ENCODE measurements around the gene ZNF319. TPM values are rescaled to one million over a fixed set of nuclear protein-coding genes. Genes with fewer than 3 reads are reported as not detected.
"Not testable (repeated sequence)": the region's sequence is repeated elsewhere in the genome, so short reads cannot be mapped to it uniquely, and the experiment has no call there.

Gene ZNF319
- total RNA-seq, 1 experiment from 2014 or later = 3.1 TPM

DNA sequence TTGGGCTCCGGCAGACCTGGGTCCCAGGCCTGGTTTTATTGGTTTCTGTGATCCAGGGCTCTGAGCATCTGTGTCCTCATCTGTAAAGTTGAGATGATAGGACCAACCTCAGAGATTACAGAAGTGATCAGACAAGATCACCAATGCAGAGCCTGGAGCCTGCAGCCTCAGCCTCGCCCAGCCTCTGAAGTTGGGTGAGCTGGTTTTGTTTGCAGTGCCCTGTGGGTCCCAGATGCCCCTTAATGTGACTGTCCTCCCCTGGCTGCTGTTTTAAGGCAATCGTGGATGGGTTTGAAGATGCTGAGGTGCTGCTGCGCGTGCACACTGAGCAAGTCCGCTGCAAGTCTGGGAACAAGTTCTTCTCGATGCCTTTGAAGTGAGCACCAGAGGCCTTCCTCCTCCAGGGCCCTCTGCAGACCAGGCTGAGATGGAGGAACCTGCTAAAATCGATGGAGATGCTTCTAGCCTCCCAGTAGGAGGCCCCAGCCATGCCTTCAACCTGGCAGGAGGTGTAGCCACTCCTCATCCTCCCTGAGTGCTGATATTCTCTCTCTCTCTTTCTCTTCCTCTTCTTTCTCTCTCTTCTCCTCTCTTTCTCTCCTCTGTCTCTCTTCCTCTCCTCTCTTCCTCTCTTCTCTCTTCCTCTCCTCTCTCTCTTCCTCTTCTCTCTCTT, 19.5 kb upstream of the ZNF319 start:
- H3K27me3 ChIP-seq (ENCODE audit: control insufficient read depth, insufficient read depth, low read length) = peaks cover 4% of the 10 kb centered on the region; the same call in 1 of the 2 replicates
- no peak for DNase-seq
- H3K4me3 ChIP-seq (ENCODE audit: insufficient read depth, low read depth, low read length) = no peak overlapping the region
- no peaks in the 10 kb centered on the region; the same call in 1 of the 2 replicates for H3K36me3 ChIP-seq (replicated peaks; ENCODE audit: control insufficient read depth, insufficient read depth, low read length)

DNA sequence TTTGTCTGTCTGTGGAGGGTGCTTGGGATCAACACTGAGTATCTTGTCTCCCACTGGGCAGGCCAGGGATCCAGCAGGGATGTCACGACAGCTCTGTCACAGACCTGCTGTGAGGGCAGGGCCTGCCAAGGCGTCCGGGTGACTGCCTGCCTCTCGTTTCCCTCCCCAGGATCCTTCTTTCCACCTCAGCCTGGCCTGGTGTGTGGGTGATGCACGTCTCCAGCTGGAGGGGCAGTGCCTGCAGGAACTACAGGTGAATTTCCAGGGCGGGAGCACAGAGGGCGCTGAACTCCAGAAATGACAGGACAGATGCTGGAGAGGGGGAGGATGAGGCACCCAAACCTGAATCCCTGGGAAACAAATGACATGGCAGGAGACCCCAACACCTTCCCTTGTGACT, 18.3 kb upstream of the ZNF319 start:
- Histone ChIP-seq H3K36me3 (replicated peaks; ENCODE audit: control insufficient read depth, insufficient read depth, low read length) (no peaks in the 10 kb centered on the region; the same call in 1 of the 2 replicates), H3K27me3 (ENCODE audit: control insufficient read depth, insufficient read depth, low read length) (peaks cover 3% of the 10 kb centered on the region; the same call in 1 of the 2 replicates), H3K4me3 (ENCODE audit: insufficient read depth, low read depth, low read length) (no peak overlapping the region)
- peak; percentile 75 for DNase-seq

DNA sequence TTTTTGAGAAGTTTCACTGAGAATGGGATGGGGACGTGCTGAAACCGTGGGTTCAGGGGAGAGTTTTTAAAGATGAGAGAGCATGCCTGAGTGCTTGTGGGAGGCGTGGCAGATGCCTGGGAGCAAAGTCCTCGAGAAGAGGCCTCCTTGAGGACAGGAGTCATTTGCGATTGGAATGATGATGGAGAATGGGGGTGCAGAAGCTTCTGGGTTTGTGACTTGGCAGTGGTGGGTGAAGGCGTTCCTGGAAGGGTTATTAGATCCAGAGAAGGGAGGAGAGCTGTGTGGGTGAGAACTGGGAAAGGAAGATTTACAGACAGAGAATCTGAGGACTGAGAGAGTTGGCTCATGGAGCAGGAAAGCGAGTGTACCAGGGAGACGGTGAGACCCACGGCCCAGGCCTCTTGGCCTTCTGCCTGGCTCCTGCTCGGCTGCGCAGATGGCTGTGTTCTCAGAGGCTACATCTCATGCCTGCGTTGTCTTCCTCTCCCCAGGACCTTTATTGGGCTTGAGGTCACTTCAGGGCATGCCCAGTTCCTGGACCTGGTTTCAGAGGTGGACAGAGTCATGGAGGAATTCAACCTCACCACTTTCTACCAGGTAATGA, 16.5 kb upstream of the ZNF319 start:
- H3K36me3 ChIP-seq (replicated peaks; ENCODE audit: control insufficient read depth, insufficient read depth, low read length) = peaks cover 2% of the 10 kb centered on the region; the same call in 1 of the 2 replicates
- DNase-seq = no peak
- H3K4me3 ChIP-seq (ENCODE audit: insufficient read depth, low read depth, low read length) = no peak overlapping the region
- H3K27me3 ChIP-seq (ENCODE audit: control insufficient read depth, insufficient read depth, low read length) = no peaks in the 10 kb centered on the region

DNA sequence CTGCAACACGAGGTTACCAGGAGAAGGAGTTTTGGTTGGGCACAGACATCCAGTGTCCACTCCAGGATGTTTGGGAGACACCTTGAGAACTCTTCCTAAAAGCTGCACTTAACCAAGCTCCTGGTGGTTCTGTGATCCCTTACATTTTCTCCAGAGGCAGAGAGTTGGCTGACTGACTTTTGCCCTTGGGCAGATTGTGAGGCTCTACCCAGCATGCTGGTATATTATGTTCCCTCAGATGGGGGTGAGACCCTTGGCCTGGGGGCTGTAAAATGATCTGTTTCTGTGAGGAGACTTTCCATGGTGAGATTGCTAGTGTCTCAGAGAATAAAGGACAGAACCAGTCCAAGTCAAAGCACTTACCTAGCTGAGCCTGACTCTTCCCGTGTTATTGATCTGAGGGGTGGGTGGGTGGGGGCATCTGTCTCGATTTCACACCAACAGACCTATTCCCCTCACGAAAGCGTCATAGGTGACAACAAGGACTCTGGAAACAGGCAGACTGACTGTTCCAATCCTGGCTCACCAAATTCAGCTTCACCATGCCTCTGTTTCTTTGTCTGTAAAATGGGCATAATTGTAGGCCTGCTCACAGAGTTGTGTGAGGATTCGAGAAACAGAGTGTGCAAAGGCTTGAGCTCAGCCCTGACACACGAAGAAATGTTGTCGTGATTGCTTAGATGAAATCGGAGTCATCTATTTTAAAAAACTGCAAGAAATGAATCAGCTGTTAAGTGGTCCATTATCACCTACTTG, 12.9 kb upstream of the ZNF319 start:
- Histone ChIP-seq H3K27me3 (ENCODE audit: control insufficient read depth, insufficient read depth, low read length) (no peaks in the 10 kb centered on the region), H3K36me3 (replicated peaks; ENCODE audit: control insufficient read depth, insufficient read depth, low read length) (peaks cover 6% of the 10 kb centered on the region), H3K4me3 (ENCODE audit: insufficient read depth, low read depth, low read length) (no peak overlapping the region)
- no peak for DNase-seq

DNA sequence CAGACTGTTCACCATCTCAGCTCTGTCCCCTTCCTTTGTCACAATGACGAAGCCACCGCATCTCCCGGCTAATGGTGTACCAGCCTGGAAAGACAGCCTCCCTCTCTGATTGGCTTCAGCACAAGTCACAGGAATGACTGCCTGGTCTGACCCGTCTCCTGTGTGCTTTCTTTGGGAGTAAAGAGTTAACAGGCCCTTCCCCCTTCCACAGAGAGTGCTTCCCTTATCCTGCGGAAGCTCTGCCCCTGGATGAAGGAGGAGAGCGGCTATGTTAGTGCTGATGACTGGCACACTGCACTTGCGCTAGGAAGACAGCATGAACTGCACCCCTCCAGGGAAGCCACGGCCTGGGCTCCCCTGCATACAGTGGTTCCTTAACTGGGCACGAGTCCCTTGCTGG, 12.0 kb upstream of the ZNF319 start:
- no peak for DNase-seq
- H3K27me3 ChIP-seq (ENCODE audit: control insufficient read depth, insufficient read depth, low read length) = no peaks in the 10 kb centered on the region
- H3K36me3 ChIP-seq (replicated peaks; ENCODE audit: control insufficient read depth, insufficient read depth, low read length) = peaks cover 6% of the 10 kb centered on the region
- no peak overlapping the region for H3K4me3 ChIP-seq (ENCODE audit: insufficient read depth, low read depth, low read length)

DNA sequence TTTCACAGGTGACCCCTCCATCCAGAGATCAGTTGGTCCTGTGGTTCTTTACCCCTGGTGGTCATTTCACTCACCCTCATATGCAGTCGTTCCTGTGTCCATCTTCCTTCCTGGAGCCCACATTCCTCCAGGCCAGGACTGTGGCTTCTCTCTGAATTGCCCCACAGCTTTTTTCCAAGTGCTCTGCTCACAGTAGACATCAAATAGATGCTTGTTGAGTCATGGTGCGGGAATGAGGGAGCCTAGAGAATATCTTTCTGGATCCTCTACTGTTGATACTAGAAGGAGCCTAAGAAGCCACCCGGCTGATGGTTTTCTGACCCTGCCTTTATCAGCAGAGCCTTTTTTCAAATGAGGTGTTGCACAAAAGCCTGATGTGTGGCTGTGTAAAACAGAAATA, 11.2 kb upstream of the ZNF319 start:
- Histone ChIP-seq H3K36me3 (replicated peaks; ENCODE audit: control insufficient read depth, insufficient read depth, low read length) (peaks cover 6% of the 10 kb centered on the region), H3K27me3 (ENCODE audit: control insufficient read depth, insufficient read depth, low read length) (no peaks in the 10 kb centered on the region), H3K4me3 (ENCODE audit: insufficient read depth, low read depth, low read length) (no peak overlapping the region)
- DNase-seq = no peak

DNA sequence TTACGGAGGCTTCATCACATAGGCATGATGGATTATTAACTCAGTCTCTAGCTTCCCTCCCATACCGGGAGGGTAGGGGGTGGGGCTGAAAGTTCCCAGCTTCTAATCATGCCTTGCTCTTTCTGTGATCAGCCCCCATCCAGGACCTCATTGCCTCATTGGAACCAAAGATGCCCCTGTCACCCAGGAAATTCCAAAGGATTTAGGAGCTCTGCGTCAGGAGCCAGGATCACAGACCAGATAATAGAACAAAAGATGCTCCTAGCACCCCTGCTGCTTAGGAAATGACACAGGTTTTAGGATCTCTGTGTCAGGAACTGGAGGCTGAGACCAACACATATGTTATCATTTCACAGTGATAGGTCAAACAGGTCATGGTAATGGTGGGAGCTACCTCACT, 10.4 kb upstream of the ZNF319 start:
- DNase-seq = no peak
- no peak overlapping the region for H3K4me3 ChIP-seq (ENCODE audit: insufficient read depth, low read depth, low read length)
- H3K36me3 ChIP-seq (replicated peaks; ENCODE audit: control insufficient read depth, insufficient read depth, low read length) = peaks cover 7% of the 10 kb centered on the region
- no peaks in the 10 kb centered on the region for H3K27me3 ChIP-seq (ENCODE audit: control insufficient read depth, insufficient read depth, low read length)

DNA sequence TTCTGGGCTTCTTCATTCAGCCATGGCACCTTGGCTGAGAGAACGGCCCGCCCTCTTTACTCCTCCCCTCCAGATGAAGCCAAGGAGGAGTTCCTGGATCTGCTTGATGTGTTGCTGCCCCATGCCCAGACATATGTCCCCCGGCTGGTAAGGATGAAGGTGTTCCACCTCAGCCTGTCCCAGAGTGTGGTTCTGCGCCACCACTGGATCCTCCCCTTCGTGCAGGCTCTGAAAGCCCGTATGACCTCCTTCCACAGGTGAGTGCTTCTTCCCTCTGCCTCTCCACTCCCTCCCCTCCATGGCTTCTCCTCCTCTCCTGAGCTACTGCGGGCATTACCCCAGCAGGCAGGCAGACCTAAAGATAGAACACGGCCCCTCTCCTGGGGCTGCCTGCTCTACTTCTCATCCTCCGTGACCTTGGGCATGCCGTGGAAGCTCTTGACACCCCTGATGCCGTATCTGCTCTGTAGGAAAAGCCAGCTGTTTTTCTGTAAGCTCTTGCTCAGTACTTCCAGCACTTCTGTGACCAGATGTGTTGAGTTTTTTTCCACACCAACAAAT, 9.5 kb upstream of the ZNF319 start:
- Histone ChIP-seq H3K4me3 (ENCODE audit: insufficient read depth, low read depth, low read length) (no peak overlapping the region), H3K27me3 (ENCODE audit: control insufficient read depth, insufficient read depth, low read length) (no peaks in the 10 kb centered on the region), H3K36me3 (replicated peaks; ENCODE audit: control insufficient read depth, insufficient read depth, low read length) (peaks cover 7% of the 10 kb centered on the region)
- no peak for DNase-seq

DNA sequence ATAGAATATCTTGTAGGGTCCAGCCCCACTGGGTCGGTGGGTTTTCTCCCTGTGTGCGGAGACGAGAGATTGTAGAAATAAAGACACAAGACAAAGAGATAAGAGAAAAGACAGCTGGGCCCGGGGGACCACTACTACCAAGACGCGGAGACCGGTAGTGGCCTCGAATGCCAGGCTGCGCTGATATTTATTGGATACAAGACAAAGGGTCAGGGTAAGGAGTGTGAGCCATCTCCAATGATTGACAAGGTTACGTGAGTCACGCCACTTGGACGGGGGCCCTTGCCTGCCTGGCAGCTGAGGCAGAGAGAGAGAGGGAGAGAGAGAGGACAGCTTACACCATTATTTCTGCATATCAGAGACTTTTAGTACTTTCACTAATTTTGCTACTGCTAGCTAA, 4.3 kb upstream of the ZNF319 start:
- not testable (repeated sequence) for H3K27me3 ChIP-seq (ENCODE audit: control insufficient read depth, insufficient read depth, low read length); H3K36me3 ChIP-seq (replicated peaks; ENCODE audit: control insufficient read depth, insufficient read depth, low read length); DNase-seq; H3K4me3 ChIP-seq (ENCODE audit: insufficient read depth, low read depth, low read length)

DNA sequence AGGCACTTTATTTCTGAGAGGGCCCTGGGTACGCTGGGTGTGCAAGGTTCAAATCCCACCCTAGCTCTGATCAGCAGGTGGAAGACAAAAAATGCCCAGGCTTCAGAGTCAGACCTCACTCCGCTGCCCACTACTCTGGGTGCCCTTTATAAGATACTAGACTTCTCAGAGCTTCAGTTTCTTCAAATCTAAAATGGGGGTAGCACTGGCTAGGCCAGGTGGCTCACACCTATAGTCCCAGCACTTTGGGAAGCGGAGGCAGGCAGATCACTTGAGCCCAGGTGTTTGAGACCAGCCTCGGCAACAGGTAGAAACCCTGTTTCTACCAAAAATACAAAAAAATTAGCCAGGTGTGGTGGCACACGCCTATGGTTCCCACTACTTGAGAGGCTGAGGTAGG, 2.5 kb upstream of the ZNF319 start:
- no peaks in the 10 kb centered on the region for H3K27me3 ChIP-seq (ENCODE audit: control insufficient read depth, insufficient read depth, low read length)
- DNase-seq = no peak
- H3K4me3 ChIP-seq (ENCODE audit: insufficient read depth, low read depth, low read length) = no peak overlapping the region
- peaks cover 3% of the 10 kb centered on the region for H3K36me3 ChIP-seq (replicated peaks; ENCODE audit: control insufficient read depth, insufficient read depth, low read length)

DNA sequence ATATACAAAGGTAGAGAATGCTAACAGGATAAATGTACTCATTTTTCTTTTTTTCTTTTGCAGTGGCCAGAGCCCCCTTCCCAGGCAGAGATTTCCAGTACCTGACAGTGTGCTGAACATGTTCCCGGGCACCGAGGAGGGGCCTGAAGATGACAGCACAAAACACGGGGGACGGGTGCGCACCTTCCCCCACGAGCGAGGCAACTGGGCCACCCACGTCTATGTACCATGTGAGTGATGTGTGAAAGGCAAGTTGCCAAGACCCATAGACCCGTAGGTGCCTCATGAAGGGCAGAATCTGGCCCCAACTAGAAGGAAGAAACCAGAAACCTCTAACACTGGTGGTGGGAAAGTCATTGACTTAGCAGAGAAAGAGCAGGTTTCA, 1.9 kb upstream of the ZNF319 start:
- peaks cover 3% of the 10 kb centered on the region for H3K36me3 ChIP-seq (replicated peaks; ENCODE audit: control insufficient read depth, insufficient read depth, low read length)
- DNase-seq = no peak
- H3K4me3 ChIP-seq (ENCODE audit: insufficient read depth, low read depth, low read length) = no peak overlapping the region
- H3K27me3 ChIP-seq (ENCODE audit: control insufficient read depth, insufficient read depth, low read length) = no peaks in the 10 kb centered on the region

DNA sequence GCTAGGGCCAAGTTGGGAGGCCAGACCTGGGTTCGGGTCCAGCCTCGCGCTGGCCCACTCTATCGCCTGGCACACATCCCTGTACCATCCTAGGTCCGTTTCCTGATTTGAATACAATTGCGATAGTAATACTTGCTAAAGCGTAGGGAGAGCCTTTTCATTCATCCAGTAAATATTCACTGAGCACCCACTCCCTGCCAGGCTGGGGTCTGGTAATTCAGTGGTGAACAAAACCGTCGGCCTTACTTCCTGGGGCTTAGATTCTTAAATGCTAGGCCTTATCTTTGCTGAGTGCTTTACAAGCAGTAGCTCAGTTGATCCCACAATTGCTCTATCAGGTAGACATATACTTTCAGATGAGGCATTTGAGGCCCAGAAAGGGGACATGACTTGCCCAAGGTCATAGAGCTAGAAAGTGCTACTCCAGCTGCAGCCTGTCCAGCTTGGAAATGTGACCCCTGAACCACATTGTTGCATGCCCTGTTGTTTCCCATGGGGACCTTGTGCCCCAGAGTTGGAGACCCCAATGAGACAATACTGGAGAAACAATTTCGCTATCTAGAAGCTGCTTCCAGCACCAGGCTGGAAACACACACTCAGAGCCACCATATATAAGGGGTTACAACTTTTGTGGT, 1.4 kb upstream of the ZNF319 start:
- no peaks in the 10 kb centered on the region for H3K27me3 ChIP-seq (ENCODE audit: control insufficient read depth, insufficient read depth, low read length)
- peak overlapping the region; percentile 74 for H3K4me3 ChIP-seq (ENCODE audit: insufficient read depth, low read depth, low read length)
- H3K36me3 ChIP-seq (replicated peaks; ENCODE audit: control insufficient read depth, insufficient read depth, low read length) = peaks cover 3% of the 10 kb centered on the region
- DNase-seq = no peak

DNA sequence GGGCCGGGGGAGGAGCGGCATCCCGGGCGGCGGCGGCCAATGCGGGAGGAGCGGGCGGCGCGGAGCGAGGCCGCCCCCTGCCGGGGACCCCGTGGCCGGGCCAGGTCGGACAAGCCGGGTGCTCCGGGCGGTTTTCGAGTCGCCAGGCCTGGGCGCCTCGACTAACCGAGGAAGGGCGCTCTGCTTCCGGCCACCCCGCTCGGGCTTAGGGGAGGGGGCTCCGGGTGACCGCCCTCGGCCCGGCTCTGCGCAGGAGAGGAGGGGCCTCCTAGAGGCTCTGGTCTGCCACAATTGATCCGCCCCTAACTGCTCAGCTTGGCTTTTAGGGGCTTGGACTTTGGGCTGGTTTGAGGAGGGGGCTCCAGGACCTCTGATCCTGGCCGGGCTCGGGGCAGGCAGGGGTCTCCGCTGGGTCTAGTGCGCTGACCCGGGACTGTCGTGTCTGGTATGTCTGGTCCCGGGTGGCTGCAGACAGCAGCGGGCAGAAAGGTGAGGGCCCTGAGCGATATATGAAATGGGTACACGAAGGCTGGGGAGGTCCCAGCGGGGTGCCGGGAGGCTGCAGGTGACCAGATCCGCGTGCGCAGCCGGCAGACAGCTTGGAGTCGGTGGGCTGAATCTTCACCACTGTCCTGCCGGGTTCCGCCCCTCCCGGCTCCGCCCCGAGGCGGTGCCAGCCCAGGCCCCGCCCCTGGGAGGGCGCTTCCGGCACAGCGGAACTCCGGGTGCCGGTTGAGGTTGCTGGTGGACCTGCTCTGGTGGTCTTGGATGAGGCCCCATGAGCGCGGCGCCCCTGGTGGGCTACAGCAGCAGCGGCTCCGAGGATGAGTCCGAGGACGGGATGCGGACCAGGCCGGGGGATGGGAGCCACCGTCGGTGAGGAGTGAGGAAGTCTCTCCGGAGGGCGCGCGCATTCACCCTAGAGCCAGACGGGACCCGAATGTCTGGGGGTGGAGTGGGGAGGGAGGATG, 519 bp upstream of the ZNF319 start, which contains the start of gene USB1:
Gene USB1 (plus strand): TSS at position 702 of the 971 bp plus-strand sequence. CDS start 77 bp downstream, at position 779.
- no peaks in the 10 kb centered on the region for H3K27me3 ChIP-seq (ENCODE audit: control insufficient read depth, insufficient read depth, low read length)
- H3K36me3 ChIP-seq (replicated peaks; ENCODE audit: control insufficient read depth, insufficient read depth, low read length) = peaks cover 1% of the 10 kb centered on the region; the same call in 1 of the 2 replicates
- H3K4me3 ChIP-seq (ENCODE audit: insufficient read depth, low read depth, low read length) = peak within 1 kb of the TSS; percentile 74
- peak; percentile 100 for DNase-seq
